ENCODE results near the gene UBASH3A.

GRCh38 chr21:42393443-42393950 lies 10.2 kb upstream of the UBASH3A start:
- TF ChIP-seq CTCF (IDR thresholded peaks at IDR 0.05) (no peak), EZH2 (IDR thresholded peaks at IDR 0.05; ENCODE audit: borderline replicate concordance, insufficient read depth, low read depth, low read length, poor library complexity, severe bottlenecking) (no peak)

All from B cell (primary cell).